SK-N-SH (cell line): ENCODE measurements around the gene CHID1.

ENCODE experiments used
- GABPA ChIP-seq: IDR thresholded peaks from 2 replicates; pipeline ENCODE4 v1.4.0; 2012; ENCODE audit warnings: low read depth, mild to moderate bottlenecking
- JUND ChIP-seq: IDR thresholded peaks from 2 replicates; pipeline ENCODE4 v1.4.0; 2012
- NFIC ChIP-seq: IDR thresholded peaks from 2 replicates; pipeline ENCODE4 v1.4.0; 2012; ENCODE audit warnings: borderline replicate concordance
- NRF1 ChIP-seq: IDR thresholded peaks from 2 replicates; pipeline ENCODE4 v1.6.1; 2012; ENCODE audit warnings: low read depth, mild to moderate bottlenecking, low read length
- RCOR1 ChIP-seq: fragments of 150-350 bp; IDR thresholded peaks from 2 replicates; pipeline ENCODE4 v1.6.1; 2017; ENCODE audit warnings: antibody characterized with exemption, low read length
- RFX5 ChIP-seq: IDR thresholded peaks from 2 replicates; pipeline ENCODE4 v1.6.1; 2012; ENCODE audit warnings: mild to moderate bottlenecking, improper control_type of control experiment, low read length
- SIN3A ChIP-seq: IDR thresholded peaks from 2 replicates; pipeline ENCODE4 v1.6.1; 2012; ENCODE audit warnings: low read depth, mild to moderate bottlenecking, low read length, moderate library complexity, borderline replicate concordance
- SMC3 ChIP-seq: IDR thresholded peaks from 2 replicates; pipeline ENCODE4 v1.6.1; 2012; ENCODE audit warnings: low read depth, low read length, improper control_type of control experiment
- ZBTB33 ChIP-seq: IDR thresholded peaks from 2 replicates; pipeline ENCODE4 v1.4.0; 2012; ENCODE audit warnings: low read depth, borderline replicate concordance

DNA sequence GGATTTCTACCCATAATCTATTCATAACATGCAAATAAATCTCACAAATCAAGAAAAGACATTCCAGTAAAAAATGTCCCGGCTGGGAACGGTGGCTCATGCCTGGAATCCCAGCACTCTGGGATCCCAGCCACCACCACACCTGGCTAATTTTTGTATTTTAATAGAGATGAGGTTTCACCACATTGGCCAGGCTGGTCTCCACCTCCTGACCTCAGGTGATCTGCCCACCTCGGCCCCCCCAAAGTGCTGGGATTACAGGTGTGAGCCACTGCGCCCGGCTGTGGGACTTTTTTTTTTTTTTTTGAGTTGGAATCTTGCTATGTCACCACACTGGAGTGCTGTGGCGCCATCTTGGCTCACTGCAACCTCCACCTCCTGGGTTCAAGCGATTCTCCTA is 4.7 kb downstream of the CHID1 start:
- no peak for TF ChIP-seq ZBTB33
- TF ChIP-seq GABPA = no peak
- TF ChIP-seq SIN3A = no peak
- no peak for TF ChIP-seq RCOR1
- TF ChIP-seq NFIC = no peak
- no peak for TF ChIP-seq SMC3
- TF ChIP-seq JUND = no peak
- TF ChIP-seq NRF1 = no peak
- TF ChIP-seq RFX5 = no peak
